Inflammatory macrophage treated with lipopolysaccharide for 1 hour (primary cell): Measurements from ENCODE around the gene FBXO31.

Experiments
- DNase-seq, 2 donors: peaks; one replicate each; pipeline ENCODE4 v3.0.0-alpha.2; 2020 to 2022

FBXO31 gene, protein sequence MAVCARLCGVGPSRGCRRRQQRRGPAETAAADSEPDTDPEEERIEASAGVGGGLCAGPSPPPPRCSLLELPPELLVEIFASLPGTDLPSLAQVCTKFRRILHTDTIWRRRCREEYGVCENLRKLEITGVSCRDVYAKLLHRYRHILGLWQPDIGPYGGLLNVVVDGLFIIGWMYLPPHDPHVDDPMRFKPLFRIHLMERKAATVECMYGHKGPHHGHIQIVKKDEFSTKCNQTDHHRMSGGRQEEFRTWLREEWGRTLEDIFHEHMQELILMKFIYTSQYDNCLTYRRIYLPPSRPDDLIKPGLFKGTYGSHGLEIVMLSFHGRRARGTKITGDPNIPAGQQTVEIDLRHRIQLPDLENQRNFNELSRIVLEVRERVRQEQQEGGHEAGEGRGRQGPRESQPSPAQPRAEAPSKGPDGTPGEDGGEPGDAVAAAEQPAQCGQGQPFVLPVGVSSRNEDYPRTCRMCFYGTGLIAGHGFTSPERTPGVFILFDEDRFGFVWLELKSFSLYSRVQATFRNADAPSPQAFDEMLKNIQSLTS

DNA sequence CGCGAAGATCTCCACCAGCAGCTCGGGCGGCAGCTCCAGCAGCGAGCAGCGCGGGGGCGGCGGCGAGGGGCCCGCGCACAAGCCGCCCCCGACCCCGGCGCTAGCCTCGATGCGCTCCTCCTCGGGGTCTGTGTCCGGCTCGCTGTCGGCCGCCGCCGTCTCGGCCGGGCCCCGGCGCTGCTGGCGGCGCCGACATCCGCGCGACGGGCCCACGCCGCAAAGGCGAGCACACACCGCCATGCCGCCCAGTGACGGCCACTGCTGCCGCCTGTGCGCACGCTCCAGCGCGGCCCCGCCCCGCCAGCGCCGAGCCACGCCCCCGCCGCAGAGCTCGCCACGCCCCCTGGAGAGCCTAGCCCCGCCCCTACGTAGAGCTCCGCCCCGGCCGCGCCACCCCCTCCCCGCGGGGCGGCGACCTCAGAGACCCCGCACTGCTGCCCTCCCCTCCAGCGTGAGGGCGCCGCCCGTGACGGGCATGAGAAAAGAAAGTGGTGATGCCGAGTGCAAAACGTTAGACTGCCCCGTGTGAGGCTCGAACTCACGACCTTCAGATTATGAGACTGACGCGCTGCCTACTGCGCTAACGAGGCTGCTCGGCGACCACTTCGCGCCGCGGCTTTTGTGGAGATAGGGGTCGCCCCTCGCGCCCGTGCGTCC lies at the start of gene FBXO31:
Gene FBXO31 (minus strand): TSS at position 272 of the 657 bp plus-strand sequence. CDS start 32 bp downstream, at position 240.
- peak; percentile 79 to 91 for DNase-seq

- DNase-seq = no peak
Observed at GRCh38 chr16:87432330-87432915, 48.8 kb upstream of the FBXO31 start.

- DNase-seq = no peak
Observed at GRCh38 chr16:87431926-87432325, 48.4 kb upstream of the FBXO31 start.

DNA sequence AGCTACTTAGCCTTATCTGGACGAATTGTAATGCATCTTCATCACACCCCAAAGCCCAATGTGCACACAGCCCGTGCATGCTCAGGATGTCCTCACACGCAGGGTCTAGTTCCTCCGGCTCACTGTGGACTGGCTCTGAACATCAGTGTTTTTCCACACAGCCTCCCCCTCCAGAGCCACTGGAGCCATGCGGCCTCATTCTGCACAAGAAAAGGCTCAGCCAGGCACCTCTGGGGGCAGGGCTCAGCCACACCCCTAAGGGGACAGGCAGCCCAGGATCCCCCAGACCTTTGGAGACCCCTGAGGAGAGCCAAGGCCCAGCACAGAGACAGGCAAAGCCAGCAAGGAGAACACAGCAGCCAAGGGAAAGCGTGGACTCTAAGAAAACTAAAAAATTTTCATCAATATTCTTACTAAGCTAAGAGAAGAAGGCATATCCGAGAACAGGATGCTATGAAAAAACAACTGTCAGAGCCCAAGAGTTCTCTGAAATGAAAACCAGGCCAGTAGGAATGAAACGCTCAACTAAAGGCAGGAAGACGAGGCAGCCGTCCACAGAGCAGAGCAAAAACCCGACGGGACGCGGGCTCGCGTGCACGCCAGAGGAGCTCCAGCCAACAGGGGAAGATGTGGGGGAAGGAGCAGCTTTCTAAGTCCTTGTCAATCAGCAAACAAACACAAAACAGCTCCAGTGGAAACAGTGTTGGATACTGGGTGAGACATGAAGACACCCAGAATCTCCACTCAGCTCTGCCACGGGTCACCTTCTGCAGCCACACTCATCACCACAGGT lies 43.0 kb upstream of the FBXO31 start:
- DNase-seq = no peak

DNA sequence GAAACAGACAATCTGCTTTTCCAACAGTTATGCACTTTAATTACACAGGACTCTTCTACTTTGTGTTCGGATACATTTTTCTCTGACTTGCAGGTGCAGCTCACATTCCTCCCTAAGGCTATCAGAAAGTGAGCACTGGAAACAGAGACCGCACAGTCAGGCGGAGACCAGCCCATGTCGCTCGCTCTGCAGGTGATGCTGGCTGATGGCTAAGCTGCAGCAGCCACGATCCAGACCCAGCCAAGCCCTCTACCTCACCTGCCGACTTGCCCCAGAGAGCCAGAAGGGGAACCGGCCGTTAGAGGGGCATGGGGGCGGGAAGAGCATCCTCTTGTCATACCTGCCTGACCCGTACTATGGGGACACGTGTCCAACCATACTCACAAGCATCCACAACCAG lies 42.4 kb upstream of the FBXO31 start:
- DNase-seq = no peak

DNA sequence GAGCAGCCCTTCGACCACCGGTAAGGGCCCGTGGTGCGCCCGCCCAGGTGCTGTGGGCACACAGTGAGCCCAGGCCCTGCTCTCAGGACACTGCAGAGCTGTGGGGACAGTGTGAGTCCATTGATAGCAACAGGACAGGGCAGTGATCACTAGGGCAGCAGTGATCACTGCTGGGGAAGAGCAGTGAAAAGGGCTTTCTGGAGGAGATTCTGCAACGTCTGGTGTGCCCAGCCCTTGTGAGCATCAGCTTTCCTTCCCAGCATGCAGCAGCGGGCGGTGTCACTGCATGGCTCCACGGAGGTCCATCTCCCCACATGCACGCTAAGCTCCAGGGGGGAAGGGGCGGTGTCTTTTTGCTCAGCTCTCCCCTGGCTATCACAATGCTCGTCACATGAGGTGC lies 40.7 kb upstream of the FBXO31 start:
- no peak for DNase-seq

GRCh38 chr16:87423429-87423828 lies 39.9 kb upstream of the FBXO31 start:
- DNase-seq = no peak

- no peak for DNase-seq
Observed at GRCh38 chr16:87422106-87422505, 38.5 kb upstream of the FBXO31 start.

DNA sequence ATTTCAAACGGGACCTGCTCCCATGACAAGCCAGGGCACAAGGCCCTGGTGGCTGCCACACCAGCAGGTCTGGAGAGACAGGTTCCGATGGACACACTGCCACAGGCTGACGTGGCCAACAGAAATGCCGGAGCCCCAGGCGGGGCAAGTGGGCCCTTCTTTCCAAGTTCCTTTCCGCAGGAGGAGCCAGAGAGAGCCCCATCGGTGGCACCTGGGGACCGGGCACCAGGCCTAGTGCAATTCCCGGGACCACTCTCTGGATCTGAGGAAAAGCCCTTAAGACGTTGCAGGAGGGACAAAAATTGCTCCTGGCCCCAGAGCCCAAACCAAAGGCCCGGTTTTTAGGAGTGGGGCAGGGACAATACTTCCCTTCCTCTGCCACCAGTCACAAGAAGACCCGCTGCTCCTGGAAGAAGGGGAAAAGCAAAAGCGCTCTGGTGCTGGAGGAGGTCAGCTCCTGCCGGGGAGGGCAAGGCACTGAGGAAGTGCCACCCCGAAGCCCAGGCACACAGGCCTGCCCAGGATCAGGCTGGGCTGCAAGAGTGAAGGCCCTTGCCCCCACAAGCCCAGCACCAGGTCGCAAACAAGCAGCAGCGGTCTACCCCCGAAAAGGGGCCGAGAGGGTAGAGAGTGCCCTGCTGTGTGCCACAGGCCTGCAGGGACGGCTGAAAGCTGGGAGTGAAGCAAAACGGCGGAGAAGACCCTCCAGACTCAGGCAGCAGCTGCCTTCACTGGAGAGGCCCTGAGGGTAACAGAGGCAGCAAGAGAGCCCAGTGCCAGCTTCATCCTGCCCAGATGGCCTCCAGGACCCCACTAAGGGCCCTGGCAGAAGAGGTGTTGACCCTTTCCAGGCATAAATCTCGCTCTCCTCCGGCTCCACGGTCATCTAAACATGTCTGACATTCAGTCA lies 37.7 kb upstream of the FBXO31 start:
- no peak for DNase-seq

GRCh38 chr16:87420026-87421002 lies 36.7 kb upstream of the FBXO31 start:
- no peak for DNase-seq

- DNase-seq = no peak
Observed at GRCh38 chr16:87418644-87419043, 35.1 kb upstream of the FBXO31 start.

DNA sequence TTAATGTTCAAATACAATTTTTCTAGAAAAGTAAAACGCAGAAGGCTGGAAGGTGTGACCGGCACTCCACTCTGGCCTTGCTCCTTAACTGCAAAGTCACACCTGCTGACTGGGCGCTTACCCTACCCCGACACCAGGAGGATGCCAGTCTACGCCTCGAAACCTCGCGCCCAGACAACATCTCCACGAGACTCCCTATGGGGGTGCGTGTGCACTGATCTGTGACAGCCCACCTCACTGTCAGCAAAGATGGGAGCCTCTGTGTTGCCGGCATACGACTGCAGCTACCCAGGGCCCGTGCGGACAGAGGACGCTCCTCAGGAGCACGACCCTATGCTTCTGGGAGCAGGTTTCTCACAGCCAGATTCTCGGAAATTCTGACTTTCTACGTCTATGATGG lies 34.6 kb upstream of the FBXO31 start:
- DNase-seq = no peak

DNA sequence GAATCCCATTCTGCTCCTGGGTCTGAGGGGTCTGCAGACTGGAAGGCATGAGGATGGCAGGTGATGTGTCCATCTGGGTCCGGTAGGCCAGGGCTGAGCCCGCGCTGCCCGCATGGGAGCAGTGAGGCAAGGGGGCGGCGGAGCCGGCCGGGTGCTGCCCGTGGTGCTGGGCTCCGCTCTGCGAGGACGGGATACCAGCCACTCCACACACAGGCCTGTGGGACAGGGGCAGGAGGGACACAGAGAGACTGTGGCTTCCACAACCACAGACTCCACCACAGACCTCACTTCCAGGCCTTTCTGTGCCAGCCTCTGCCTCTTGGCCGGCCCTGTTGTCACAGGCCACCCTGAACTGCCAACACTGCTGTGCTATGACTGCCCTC lies 33.9 kb upstream of the FBXO31 start:
- DNase-seq = no peak

GRCh38 chr16:87416826-87417527 lies 33.4 kb upstream of the FBXO31 start:
- DNase-seq = peak; percentile 18 to 69

DNA sequence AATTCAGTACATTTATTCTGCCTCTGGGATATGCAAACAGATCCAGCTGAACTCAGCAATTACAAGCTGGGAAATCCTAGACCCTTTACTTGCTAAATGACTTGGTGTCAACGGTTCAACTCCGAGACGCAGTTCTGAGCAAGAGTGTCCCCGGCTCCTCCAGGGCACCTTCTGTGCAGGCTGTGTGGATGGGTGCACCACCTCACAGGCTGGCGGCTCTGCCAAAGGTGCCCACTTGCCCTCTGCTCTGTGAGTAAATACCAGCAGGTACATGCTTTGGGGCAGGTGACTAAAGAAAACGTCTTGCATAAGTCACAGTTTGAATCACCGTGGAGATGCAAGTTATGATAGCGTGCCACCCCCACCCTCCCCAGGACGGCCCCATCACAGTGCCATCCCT lies 31.9 kb upstream of the FBXO31 start:
- no peak for DNase-seq

DNA sequence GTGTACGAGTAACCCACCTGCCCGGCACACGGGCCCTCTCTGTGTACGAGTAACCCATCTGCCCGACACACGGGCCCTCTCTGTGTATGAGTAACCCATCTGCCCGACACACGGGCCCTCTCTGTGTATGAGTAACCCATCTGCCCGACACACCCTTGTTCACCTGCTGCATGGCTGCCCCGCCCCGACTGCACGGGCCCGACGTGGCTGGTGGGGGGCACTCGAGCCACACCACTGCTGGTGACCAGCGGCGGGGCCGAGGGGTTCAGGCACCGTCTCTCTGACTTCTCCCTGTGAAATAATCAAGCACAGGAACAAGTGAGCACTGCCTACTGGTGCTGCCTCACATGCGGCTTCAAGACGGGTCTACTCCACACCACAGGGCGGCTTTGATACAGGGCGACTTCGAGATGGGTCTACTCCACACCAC lies 30.7 kb upstream of the FBXO31 start:
- no peak for DNase-seq

GRCh38 chr16:87412996-87413421 lies 29.4 kb upstream of the FBXO31 start:
- no peak for DNase-seq

DNA sequence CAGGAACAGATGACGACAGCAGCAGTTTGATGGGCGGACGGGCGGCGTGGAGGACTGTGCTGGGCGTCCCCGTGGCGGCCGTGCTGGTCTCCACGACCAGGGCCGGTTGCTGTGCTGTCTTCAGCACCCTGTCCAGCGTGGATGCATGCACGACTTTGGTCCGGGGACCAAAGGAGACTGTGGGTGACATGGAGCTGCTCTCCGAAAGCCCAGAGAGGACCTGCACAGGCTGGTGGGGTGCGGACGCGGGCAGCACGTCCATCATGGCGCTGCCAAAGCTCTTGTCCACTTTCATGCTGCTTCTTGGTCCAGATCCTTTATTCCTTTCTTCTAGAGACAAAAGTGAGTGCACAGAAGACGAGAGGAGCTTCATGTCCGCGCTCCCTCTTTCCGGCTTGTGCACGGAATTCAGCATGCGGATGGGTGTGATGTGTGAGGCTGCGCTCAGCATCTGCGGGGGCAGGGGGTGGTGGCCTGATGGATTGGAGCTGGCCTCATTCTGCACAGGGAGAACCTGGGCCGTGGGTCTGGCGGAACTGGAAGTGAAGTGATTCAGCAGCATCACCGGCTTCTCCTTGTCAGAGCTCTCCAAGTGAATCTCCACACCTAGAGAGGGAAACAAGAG lies 28.9 kb upstream of the FBXO31 start:
- no peak for DNase-seq
